Ascending aorta (tissue), 2 donors: ENCODE results near the gene FEZ2. TPM values are rescaled to one million over a fixed set of nuclear protein-coding genes. Genes with fewer than 3 reads are reported as not detected.
A peak's percentile ranks its signal among the peaks of the same experiment; 100 is the strongest.

Experiments used
- DNase-seq, 2 donors: peaks; one replicate each; pipeline ENCODE4 v3.0.0-alpha.2; 2019; ENCODE audit warnings: low spot score in 2 of 2
- H3K27ac ChIP-seq, 2 donors: fragments of 200-600 bp; sonication (generic); one replicate each; pipeline ENCODE4 v1.5.1; 2016 to 2017; ENCODE audit warnings: mild to moderate bottlenecking in 1 of 2
- H3K27me3 ChIP-seq: fragments of 200-600 bp; sonication (generic); one replicate; pipeline ENCODE4 v1.5.1; 2017
- H3K36me3 ChIP-seq, 2 donors: fragments of 200-600 bp; sonication (generic); one replicate each; pipeline ENCODE4 v1.5.1; 2016
- H3K4me1 ChIP-seq, 2 donors: fragments of 200-600 bp; sonication (generic); one replicate each; pipeline ENCODE4 v1.5.1; 2016 to 2017; ENCODE audit warnings: mild to moderate bottlenecking in 1 of 2
- H3K4me3 ChIP-seq, 2 donors: fragments of 200-600 bp; sonication (generic); one replicate each; pipeline ENCODE4 v1.5.1; 2016 to 2017; ENCODE audit warnings: mild to moderate bottlenecking in 1 of 2
- H3K9me3 ChIP-seq, 2 donors: fragments of 200-600 bp; sonication (generic); one replicate each; pipeline ENCODE4 v1.5.1; 2016
- CTCF ChIP-seq, 3 experiments: fragments of 200-600 bp in 2 of 3; fragments of 450-650 bp in 1 of 3; sonication (generic) in 2 of 3; IDR thresholded peaks; one replicate each; pipeline ENCODE4 v1.5.1; 2016 to 2019; ENCODE audit warnings: antibody characterized with exemption in 3 of 3, mild to moderate bottlenecking in 1 of 3, moderate library complexity in 1 of 3
- intact Hi-C: fragments of 100-400 bp; cut with DNase I; formaldehyde crosslinking; loops from one replicate; pipeline ENCODE4 v1.15.1; 2023
- total RNA-seq: library from RNA; depleted of rRNA; stranded (reverse); fragments of >200 nt; gene quantifications from one replicate; pipeline ENCODE4 v1.1.0, GENCODE V29; 2016

The FEZ2 gene
- total RNA-seq, 1 donor from 2014 or later: 31.8 TPM

- Histone ChIP-seq H3K4me1 (peaks cover 5 to 20% of the 10 kb centered on the region in 2 donors), H3K27me3 (no peaks in the 10 kb centered on the region), H3K27ac (no peak overlapping the region), H3K4me3 (peak overlapping the region; percentile 99 to 100), H3K9me3 (no peaks in the 10 kb centered on the region), H3K36me3 (peaks cover 0 to 3% of the 10 kb centered on the region in 2 donors)
- intact Hi-C loops: loop anchor here (2.0 to 5.0 kb wide), 3 partner anchors 35 to 244 kb away; no protein-coding TSS in a partner anchor
- DNase-seq: no peak
- no peak for TF ChIP-seq CTCF (IDR thresholded peaks at IDR 0.05)
These were observed 901 bp downstream of the FEZ2 start for GRCh38 chr2:36597003-36597531.

- DNase-seq: no peak
- Histone ChIP-seq H3K27me3 (no peaks in the 10 kb centered on the region), H3K4me3 (peak overlapping the region in 1 of 2 donors; percentile 100), H3K9me3 (no peaks in the 10 kb centered on the region), H3K36me3 (peaks cover 0 to 3% of the 10 kb centered on the region in 2 donors), H3K27ac (no peak overlapping the region), H3K4me1 (peaks cover 5 to 20% of the 10 kb centered on the region in 2 donors)
- intact Hi-C loops: loop anchor here (2.0 to 5.0 kb wide), 3 partner anchors 34 to 244 kb away; no protein-coding TSS in a partner anchor
- no peak for TF ChIP-seq CTCF (IDR thresholded peaks at IDR 0.05)
These were observed 1.6 kb downstream of the FEZ2 start for GRCh38 chr2:36596397-36596796.

- no peak for TF ChIP-seq CTCF (IDR thresholded peaks at IDR 0.05)
- Histone ChIP-seq H3K4me3 (no peak overlapping the region), H3K27ac (no peak overlapping the region), H3K27me3 (no peaks in the 10 kb centered on the region), H3K36me3 (peaks cover 3 to 9% of the 10 kb centered on the region in 2 donors), H3K9me3 (no peaks in the 10 kb centered on the region), H3K4me1 (peaks cover 5 to 20% of the 10 kb centered on the region in 2 donors)
- intact Hi-C loops: loop anchor here (5.0 kb wide), 2 partner anchors 33 to 67 kb away; no protein-coding TSS in a partner anchor
- DNase-seq: no peak
These were observed 3.1 kb downstream of the FEZ2 start for GRCh38 chr2:36594849-36595248.

GRCh38 chr2:36589230-36589630, 8.7 kb downstream of the FEZ2 start:
- intact Hi-C loops: no loop called here
- no peak for DNase-seq
- H3K27ac ChIP-seq: peak overlapping the region in 1 of 2 donors; percentile 3
- no peaks in the 10 kb centered on the region for H3K4me1 ChIP-seq
- peaks cover 19 to 34% of the 10 kb centered on the region in 2 donors for H3K36me3 ChIP-seq
- TF ChIP-seq CTCF (IDR thresholded peaks at IDR 0.05): no peak
- H3K4me3 ChIP-seq: no peak overlapping the region
- no peaks in the 10 kb centered on the region for H3K27me3 ChIP-seq
- H3K9me3 ChIP-seq: no peaks in the 10 kb centered on the region

- Histone ChIP-seq H3K36me3 (peaks cover 24 to 48% of the 10 kb centered on the region in 2 donors), H3K4me1 (no peaks in the 10 kb centered on the region), H3K4me3 (no peak overlapping the region), H3K9me3 (no peaks in the 10 kb centered on the region), H3K27me3 (no peaks in the 10 kb centered on the region), H3K27ac (no peak overlapping the region)
- intact Hi-C loops: no loop called here
- no peak for TF ChIP-seq CTCF (IDR thresholded peaks at IDR 0.05)
- no peak for DNase-seq
These were observed 10.4 kb downstream of the FEZ2 start for GRCh38 chr2:36587556-36587955.
